Neural progenitor cell (in vitro differentiated cells): ENCODE data around the gene DOCK6. TPM values are rescaled to one million over a fixed set of nuclear protein-coding genes. Genes with fewer than 3 reads are reported as not detected.

Experiments
- DNase-seq: peaks from one replicate; pipeline ENCODE4 v3.0.0-alpha.2; 2016; ENCODE audit warnings: low spot score
- H2AFZ ChIP-seq: fragments of 200-600 bp; sonication (generic); replicated peaks from 2 replicates; pipeline ENCODE4 v1.6.1; 2016; ENCODE audit warnings: antibody characterized with exemption
- H3F3A ChIP-seq: fragments of 200-600 bp; sonication (generic); 2 replicates; pipeline ENCODE4 v1.6.1; 2016; ENCODE audit warnings: antibody characterized with exemption, low read depth
- H3K27ac ChIP-seq: fragments of 200-600 bp; sonication (generic); 2 replicates; pipeline ENCODE4 v1.5.1; 2016; ENCODE audit warnings: mild to moderate bottlenecking
- H3K27me3 ChIP-seq: fragments of 200-600 bp; sonication (generic); 2 replicates; pipeline ENCODE4 v1.6.1; 2016; ENCODE audit warnings: mild to moderate bottlenecking, moderate library complexity
- H3K36me3 ChIP-seq: fragments of 200-600 bp; sonication (generic); 2 replicates; pipeline ENCODE4 v1.5.1; 2016
- H3K4me1 ChIP-seq: fragments of 200-600 bp; sonication (generic); 2 replicates; pipeline ENCODE4 v1.6.1; 2016; ENCODE audit warnings: mixed run types
- H3K4me2 ChIP-seq: fragments of 200-600 bp; sonication (generic); 2 replicates; pipeline ENCODE4 v1.6.1; 2016
- H3K4me3 ChIP-seq: fragments of 200-600 bp; sonication (generic); 2 replicates; pipeline ENCODE4 v1.5.1; 2016
- H3K79me2 ChIP-seq: fragments of 200-600 bp; sonication (generic); 2 replicates; pipeline ENCODE4 v1.6.1; 2016; ENCODE audit warnings: low read depth
- H3K9ac ChIP-seq: fragments of 200-600 bp; sonication (generic); 2 replicates; pipeline ENCODE4 v1.6.1; 2016
- H3K9me3 ChIP-seq: fragments of 200-600 bp; sonication (generic); 2 replicates; pipeline ENCODE4 v1.5.1; 2016; ENCODE audit warnings: low read depth
- H4K20me1 ChIP-seq: fragments of 200-600 bp; sonication (generic); 2 replicates; pipeline ENCODE4 v1.6.1; 2016; ENCODE audit warnings: low read depth
- H3K27ac Mint-ChIP-seq: 3 replicates; pipeline ENCODE4 v1.8.0; 2021; ENCODE audit warnings: mixed read lengths
- H3K27me3 Mint-ChIP-seq: 2 replicates; pipeline ENCODE4 v1.8.0; 2022; ENCODE audit warnings: low read depth, mild to moderate bottlenecking, inconsistent platforms, moderate library complexity, mixed read lengths; ENCODE audit not compliant: insufficient read depth
- H3K36me3 Mint-ChIP-seq: 3 replicates; pipeline ENCODE4 v1.8.0; 2021; ENCODE audit warnings: mixed read lengths
- H3K4me1 Mint-ChIP-seq: 3 replicates; pipeline ENCODE4 v1.8.0; 2021; ENCODE audit warnings: mixed read lengths
- H3K4me3 Mint-ChIP-seq: 3 replicates; pipeline ENCODE4 v1.8.0; 2021; ENCODE audit warnings: mild to moderate bottlenecking, moderate library complexity, mixed read lengths
- H3K9me3 Mint-ChIP-seq: 3 replicates; pipeline ENCODE4 v1.8.0; 2020; ENCODE audit warnings: mixed read lengths
- EZH2 ChIP-seq: fragments of 200-600 bp; sonication (generic); IDR thresholded peaks from 2 replicates; pipeline ENCODE4 v1.6.1; 2017; ENCODE audit warnings: antibody characterized with exemption, mild to moderate bottlenecking, moderate library complexity
- EZH2phosphoT487 ChIP-seq: fragments of 200-600 bp; sonication (generic); IDR thresholded peaks from 2 replicates; pipeline ENCODE4 v1.6.1; 2017; ENCODE audit warnings: antibody characterized with exemption
- total RNA-seq: library from RNA; depleted of rRNA; stranded (reverse); fragments of >200 nt; gene quantifications from 2 replicates; pipeline ENCODE4 v1.2.3, GENCODE V29; 2015; ENCODE audit warnings: low replicate concordance
- TF ChIP-seq, protein P1 (sequence below): fragments of 200-600 bp; sonication (generic); IDR thresholded peaks from 2 replicates; pipeline ENCODE4 v1.5.1; 2017; ENCODE audit warnings: antibody characterized with exemption, mild to moderate bottlenecking

Gene DOCK6
- total RNA-seq, 1 donor from 2014 or later: 10.0 TPM

DNA sequence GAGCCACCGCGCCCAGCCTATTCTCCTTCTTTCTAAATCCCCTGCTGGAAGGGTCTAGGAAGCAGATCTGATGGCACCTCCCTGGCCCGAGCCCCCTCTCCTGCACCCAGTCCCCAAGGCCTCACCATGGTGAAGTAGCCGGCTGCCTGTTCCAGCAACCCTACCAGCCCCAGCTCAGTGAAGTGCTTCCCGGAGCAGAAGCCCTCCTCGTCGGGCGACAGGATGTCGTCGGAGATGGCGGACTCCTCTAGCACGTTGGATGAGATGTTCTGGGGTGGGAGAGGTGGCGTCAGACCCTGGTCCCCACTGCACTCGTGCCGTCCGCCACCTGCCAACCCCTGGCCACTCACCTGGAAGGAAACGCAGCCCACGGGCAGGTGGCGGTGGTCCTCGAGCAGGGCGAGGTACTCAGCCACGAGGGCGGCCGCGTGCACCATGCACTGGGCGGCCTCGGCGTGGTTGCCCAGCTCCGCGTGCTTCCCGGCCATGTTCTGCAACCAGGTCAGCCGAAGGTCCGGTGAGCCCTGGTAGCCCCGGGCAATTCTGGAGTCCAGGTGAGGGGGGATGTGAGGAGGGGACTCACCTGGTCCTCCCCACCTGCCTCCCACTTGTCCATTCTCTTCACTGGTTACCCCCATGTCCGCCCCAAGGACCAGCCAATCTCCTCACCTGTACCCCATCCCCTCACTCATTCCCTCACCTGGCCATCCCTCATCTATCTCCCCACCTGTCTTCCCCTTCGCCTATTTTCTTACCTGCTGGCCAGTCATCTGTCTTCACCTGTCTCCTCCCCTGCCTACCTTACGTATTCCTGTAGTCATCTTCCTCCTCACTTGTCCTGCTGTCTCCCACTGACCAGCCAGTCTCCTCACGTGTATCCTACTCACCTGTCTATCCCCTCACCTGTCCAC, 53.5 kb downstream of the DOCK6 start:
- Mint-ChIP-seq H3K27me3 (peaks cover 16% of the 10 kb centered on the region), H3K36me3 (peaks cover 4% of the 10 kb centered on the region), H3K27ac (no peak overlapping the region), H3K9me3 (no peaks in the 10 kb centered on the region), H3K4me1 (no peaks in the 10 kb centered on the region), H3K4me3 (no peak overlapping the region)
- no peak for TF ChIP-seq EZH2phosphoT487
- TF ChIP-seq, protein P1, sequence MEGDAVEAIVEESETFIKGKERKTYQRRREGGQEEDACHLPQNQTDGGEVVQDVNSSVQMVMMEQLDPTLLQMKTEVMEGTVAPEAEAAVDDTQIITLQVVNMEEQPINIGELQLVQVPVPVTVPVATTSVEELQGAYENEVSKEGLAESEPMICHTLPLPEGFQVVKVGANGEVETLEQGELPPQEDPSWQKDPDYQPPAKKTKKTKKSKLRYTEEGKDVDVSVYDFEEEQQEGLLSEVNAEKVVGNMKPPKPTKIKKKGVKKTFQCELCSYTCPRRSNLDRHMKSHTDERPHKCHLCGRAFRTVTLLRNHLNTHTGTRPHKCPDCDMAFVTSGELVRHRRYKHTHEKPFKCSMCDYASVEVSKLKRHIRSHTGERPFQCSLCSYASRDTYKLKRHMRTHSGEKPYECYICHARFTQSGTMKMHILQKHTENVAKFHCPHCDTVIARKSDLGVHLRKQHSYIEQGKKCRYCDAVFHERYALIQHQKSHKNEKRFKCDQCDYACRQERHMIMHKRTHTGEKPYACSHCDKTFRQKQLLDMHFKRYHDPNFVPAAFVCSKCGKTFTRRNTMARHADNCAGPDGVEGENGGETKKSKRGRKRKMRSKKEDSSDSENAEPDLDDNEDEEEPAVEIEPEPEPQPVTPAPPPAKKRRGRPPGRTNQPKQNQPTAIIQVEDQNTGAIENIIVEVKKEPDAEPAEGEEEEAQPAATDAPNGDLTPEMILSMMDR: no peak
- no peak for TF ChIP-seq EZH2
- no peak overlapping the region for H3K9ac ChIP-seq
- H3K27ac ChIP-seq: no peak overlapping the region
- H3K27me3 ChIP-seq: no peaks in the 10 kb centered on the region
- H3K4me2 ChIP-seq: no peak overlapping the region
- no peak overlapping the region for H3K4me3 ChIP-seq
- H3K9me3 ChIP-seq: no peaks in the 10 kb centered on the region
- H4K20me1 ChIP-seq: no peaks in the 10 kb centered on the region
- H3F3A ChIP-seq: no peaks in the 10 kb centered on the region
- no peaks in the 10 kb centered on the region for H3K4me1 ChIP-seq
- no peak overlapping the region for H2AFZ ChIP-seq
- no peaks in the 10 kb centered on the region for H3K79me2 ChIP-seq
- no peaks in the 10 kb centered on the region for H3K36me3 ChIP-seq
- DNase-seq: no peak

DNA sequence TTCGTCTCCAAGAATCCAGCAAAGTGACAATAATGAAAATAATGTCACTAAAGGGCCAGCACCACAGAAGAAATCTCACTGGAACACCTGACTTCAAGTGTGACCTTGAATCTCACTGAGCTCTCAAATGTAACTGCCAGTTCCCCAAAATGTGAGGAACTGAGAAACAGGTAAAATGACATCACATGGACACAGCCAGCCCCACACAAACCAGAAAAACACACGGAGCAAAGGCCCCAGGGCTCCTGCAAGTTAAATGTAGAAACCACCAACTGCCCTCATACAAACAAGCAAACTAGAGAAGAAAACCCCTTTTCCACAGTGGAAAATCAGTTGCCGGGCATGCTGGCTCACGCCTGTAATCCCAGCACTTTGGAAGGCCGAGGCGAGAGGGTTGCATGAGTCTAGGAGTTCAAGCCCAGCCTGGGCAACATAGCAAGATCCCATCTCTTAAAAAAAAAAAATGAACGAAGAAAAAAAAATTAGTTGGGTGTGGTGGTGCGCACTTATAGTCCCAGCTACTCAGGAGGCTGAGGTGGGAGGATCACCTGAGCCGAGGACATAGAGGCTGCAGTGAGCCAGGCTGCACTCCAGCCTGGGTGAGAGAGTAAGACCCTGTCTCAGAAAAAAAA, 56.3 kb downstream of the DOCK6 start:
- Histone ChIP-seq H3F3A (no peaks in the 10 kb centered on the region), H3K36me3 (no peaks in the 10 kb centered on the region), H3K9me3 (no peaks in the 10 kb centered on the region), H3K4me3 (no peak overlapping the region), H3K4me2 (no peak overlapping the region), H2AFZ (no peak overlapping the region), H3K27me3 (no peaks in the 10 kb centered on the region), H4K20me1 (no peaks in the 10 kb centered on the region), H3K27ac (no peak overlapping the region), H3K4me1 (no peaks in the 10 kb centered on the region), H3K79me2 (no peaks in the 10 kb centered on the region), H3K9ac (no peak overlapping the region)
- no peak for TF ChIP-seq EZH2
- no peak for TF ChIP-seq EZH2phosphoT487
- TF ChIP-seq, protein P1: no peak
- Mint-ChIP-seq H3K4me3 (no peak overlapping the region), H3K36me3 (peaks cover 4% of the 10 kb centered on the region), H3K4me1 (no peaks in the 10 kb centered on the region), H3K27me3 (peaks cover 11% of the 10 kb centered on the region), H3K9me3 (no peaks in the 10 kb centered on the region), H3K27ac (peak overlapping the region; percentile 43)
- no peak for DNase-seq

DNA sequence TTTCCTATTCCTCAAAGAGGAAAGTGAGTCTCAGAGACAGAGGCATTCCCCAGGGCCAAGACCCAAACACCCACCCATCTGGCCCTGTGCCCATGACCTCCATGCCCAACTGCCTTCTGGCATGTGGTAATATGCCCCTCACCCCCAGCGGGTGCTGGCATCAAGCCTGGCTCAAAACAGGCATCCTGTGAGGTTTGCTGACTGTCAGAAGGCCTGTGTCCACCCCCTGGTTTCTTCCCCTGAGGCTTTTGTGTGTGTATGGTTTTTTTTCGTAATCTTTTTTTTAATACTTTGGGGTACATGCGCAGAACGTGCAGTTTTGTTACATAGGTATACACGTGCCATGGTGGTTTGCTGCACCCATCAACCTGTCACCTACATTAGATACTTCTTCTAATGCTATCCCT, 57.4 kb downstream of the DOCK6 start:
- no peaks in the 10 kb centered on the region for H3K79me2 ChIP-seq
- no peaks in the 10 kb centered on the region for H3K4me1 ChIP-seq
- no peaks in the 10 kb centered on the region for H4K20me1 ChIP-seq
- Mint-ChIP-seq H3K4me3 (no peak overlapping the region), H3K9me3 (no peaks in the 10 kb centered on the region), H3K36me3 (no peaks in the 10 kb centered on the region), H3K27me3 (peaks cover 3% of the 10 kb centered on the region), H3K4me1 (no peaks in the 10 kb centered on the region), H3K27ac (no peak overlapping the region)
- H3K27ac ChIP-seq: no peak overlapping the region
- no peaks in the 10 kb centered on the region for H3K9me3 ChIP-seq
- no peaks in the 10 kb centered on the region for H3F3A ChIP-seq
- H3K4me3 ChIP-seq: no peak overlapping the region
- H3K36me3 ChIP-seq: no peaks in the 10 kb centered on the region
- no peak overlapping the region for H3K4me2 ChIP-seq
- no peak overlapping the region for H3K9ac ChIP-seq
- TF ChIP-seq EZH2 (no peak), EZH2phosphoT487 (no peak)
- TF ChIP-seq, protein P1: no peak
- no peaks in the 10 kb centered on the region for H3K27me3 ChIP-seq
- no peak overlapping the region for H2AFZ ChIP-seq
- no peak for DNase-seq
